ENCODE measurements around the gene CFI. TPM values are rescaled to one million over a fixed set of nuclear protein-coding genes. Genes with fewer than 3 reads are reported as not detected.

Gene CFI
- total and polyA plus RNA-seq, 9 of the 15 experiments (the other 6 are each of a cell fraction or from before 2014, with no cell fraction given), result 0.30 to 8.4 (median 0.95) TPM

GRCh38 chr4:109729718-109730618 is 71.8 kb downstream of the CFI start, which contains the start of gene PLA2G12A (continued):
- TF ChIP-seq RBFOX2 (IDR thresholded peaks at IDR 0.05; ENCODE audit: low read depth, low read length) (peak; percentile 81), CBX5 (IDR thresholded peaks at IDR 0.05; ENCODE audit: borderline replicate concordance, low read depth) (peak; percentile 14; the same call in 1 of the 2 replicates), SAFB (IDR thresholded peaks at IDR 0.05; ENCODE audit: borderline replicate concordance, low read depth, low read length) (0 out of 2 replicates have a peak, but pooled peaks have one; percentile 40), CCNT2 (IDR thresholded peaks at IDR 0.05; ENCODE audit: borderline replicate concordance, extremely low read depth, insufficient read length, low read depth, low read length) (peak; percentile 28), PRPF4 (IDR thresholded peaks at IDR 0.05; ENCODE audit: insufficient read depth, low read depth, low read length, poor library complexity, severe bottlenecking) (no peak), TARDBP (IDR thresholded peaks at IDR 0.05) (0 out of 2 replicates have a peak, but pooled peaks have one; percentile 23), SUPT5H (IDR thresholded peaks at IDR 0.05) (peak; percentile 47; the same call in 1 of the 2 replicates), REST (IDR thresholded peaks at IDR 0.05; ENCODE audit: borderline replicate concordance) (no peak), REST (CRISPR knock-in tag; IDR thresholded peaks at IDR 0.05; ENCODE audit: low read depth) (no peak)
- TF ChIP-seq, protein P1, sequence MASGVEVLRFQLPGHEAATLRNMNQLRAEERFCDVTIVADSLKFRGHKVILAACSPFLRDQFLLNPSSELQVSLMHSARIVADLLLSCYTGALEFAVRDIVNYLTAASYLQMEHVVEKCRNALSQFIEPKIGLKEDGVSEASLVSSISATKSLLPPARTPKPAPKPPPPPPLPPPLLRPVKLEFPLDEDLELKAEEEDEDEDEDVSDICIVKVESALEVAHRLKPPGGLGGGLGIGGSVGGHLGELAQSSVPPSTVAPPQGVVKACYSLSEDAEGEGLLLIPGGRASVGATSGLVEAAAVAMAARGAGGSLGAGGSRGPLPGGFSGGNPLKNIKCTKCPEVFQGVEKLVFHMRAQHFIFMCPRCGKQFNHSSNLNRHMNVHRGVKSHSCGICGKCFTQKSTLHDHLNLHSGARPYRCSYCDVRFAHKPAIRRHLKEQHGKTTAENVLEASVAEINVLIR (CRISPR knock-in tag; IDR thresholded peaks at IDR 0.05), result peak; percentile 7; the same call in 1 of the 2 replicates
- TF ChIP-seq, protein P2, sequence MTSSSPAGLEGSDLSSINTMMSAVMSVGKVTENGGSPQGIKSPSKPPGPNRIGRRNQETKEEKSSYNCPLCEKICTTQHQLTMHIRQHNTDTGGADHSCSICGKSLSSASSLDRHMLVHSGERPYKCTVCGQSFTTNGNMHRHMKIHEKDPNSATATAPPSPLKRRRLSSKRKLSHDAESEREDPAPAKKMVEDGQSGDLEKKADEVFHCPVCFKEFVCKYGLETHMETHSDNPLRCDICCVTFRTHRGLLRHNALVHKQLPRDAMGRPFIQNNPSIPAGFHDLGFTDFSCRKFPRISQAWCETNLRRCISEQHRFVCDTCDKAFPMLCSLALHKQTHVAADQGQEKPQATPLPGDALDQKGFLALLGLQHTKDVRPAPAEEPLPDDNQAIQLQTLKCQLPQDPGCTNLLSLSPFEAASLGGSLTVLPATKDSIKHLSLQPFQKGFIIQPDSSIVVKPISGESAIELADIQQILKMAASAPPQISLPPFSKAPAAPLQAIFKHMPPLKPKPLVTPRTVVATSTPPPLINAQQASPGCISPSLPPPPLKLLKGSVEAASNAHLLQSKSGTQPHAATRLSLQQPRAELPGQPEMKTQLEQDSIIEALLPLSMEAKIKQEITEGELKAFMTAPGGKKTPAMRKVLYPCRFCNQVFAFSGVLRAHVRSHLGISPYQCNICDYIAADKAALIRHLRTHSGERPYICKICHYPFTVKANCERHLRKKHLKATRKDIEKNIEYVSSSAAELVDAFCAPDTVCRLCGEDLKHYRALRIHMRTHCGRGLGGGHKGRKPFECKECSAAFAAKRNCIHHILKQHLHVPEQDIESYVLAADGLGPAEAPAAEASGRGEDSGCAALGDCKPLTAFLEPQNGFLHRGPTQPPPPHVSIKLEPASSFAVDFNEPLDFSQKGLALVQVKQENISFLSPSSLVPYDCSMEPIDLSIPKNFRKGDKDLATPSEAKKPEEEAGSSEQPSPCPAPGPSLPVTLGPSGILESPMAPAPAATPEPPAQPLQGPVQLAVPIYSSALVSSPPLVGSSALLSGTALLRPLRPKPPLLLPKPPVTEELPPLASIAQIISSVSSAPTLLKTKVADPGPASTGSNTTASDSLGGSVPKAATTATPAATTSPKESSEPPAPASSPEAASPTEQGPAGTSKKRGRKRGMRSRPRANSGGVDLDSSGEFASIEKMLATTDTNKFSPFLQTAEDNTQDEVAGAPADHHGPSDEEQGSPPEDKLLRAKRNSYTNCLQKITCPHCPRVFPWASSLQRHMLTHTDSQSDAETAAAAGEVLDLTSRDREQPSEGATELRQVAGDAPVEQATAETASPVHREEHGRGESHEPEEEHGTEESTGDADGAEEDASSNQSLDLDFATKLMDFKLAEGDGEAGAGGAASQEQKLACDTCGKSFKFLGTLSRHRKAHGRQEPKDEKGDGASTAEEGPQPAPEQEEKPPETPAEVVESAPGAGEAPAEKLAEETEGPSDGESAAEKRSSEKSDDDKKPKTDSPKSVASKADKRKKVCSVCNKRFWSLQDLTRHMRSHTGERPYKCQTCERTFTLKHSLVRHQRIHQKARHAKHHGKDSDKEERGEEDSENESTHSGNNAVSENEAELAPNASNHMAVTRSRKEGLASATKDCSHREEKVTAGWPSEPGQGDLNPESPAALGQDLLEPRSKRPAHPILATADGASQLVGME (CRISPR knock-in tag; IDR thresholded peaks at IDR 0.05), result peak; percentile 81; the same call in 1 of the 2 replicates

All from K562 (cell line).